Fibroblast of gingiva (primary cell): Measurements from ENCODE around the gene ANKRD55.
"Not testable (repeated sequence)": the region's sequence is repeated elsewhere in the genome, so short reads cannot be mapped to it uniquely, and the experiment has no call there.

Experiments
- DNase-seq: peaks from one replicate; pipeline ENCODE4 v3.0.0-alpha.2; 2011; ENCODE audit warnings: low read depth

ANKRD55 gene

GRCh38 chr5:56168066-56168478 is 65.1 kb downstream of the ANKRD55 start:
- peak; percentile 27 for DNase-seq

DNA sequence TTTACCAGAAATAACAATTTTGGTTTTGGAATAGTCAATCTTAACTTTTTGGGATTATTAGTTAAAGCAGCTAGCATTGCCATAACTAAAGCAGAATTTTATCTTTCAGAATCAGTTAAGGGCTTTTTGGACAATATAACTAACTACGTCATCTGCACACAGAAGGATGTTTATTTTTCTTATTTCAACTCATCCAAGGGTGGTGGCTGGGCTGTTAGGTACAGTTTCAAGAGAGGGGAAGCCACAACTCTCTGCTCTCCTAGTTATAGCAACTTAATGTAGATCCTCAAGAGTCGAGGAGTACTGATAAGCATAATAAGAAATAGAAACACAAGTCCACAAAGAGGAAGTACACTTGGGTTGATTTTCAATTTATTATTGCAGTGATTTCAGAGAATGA is 65.6 kb downstream of the ANKRD55 start:
- no peak for DNase-seq

DNA sequence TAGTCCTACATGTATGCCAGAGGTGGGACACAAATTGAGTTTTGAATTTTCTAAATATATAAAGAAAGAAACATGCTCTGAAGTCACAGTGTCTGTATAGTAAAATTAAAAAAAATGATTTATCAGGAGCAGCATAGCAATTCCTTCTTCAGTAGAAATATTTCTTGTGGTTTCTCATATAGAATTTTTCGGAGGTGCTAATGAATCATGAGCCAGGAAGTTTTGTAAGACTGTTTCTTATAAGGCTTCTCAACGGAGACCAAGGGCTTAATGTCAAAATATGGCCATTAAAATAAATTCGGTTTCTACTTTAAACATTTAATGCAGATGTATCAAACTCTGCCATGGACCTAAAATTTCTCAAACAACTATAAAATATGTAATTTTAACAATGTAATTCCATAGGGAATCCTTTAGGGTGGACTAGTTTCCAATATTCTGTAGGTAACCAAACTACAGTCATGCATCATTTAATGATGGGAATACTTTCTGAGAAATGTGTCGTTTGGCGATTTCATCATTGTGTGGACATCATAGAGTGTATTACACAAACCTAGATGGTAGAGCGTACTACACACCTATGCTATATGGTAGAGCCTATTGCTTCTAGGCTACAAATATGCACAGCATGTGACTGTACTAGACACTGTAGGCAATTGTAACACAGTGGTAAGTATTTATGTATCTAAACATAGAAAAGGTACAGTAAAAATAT is 66.3 kb downstream of the ANKRD55 start:
- no peak for DNase-seq

DNA sequence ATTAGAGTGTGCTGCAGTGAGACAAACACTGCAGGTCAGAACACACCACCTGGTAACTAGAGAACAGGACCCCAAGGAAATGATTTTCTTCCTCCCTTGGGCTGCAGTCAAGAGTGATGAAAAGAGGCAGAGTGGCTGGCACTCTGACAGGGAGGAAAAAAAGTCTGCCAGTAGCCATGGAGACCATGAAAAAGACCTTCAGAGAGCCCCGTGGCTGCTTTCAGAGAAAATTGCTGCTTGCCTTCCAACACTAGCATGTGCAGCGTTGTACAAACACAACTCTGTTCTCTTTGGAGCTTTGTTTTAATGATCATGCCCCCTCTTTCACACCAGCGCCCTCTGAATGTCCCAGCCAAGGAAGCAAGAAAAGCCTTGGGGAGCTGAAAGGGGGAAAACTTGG is 68.8 kb downstream of the ANKRD55 start:
- DNase-seq, result no peak

DNA sequence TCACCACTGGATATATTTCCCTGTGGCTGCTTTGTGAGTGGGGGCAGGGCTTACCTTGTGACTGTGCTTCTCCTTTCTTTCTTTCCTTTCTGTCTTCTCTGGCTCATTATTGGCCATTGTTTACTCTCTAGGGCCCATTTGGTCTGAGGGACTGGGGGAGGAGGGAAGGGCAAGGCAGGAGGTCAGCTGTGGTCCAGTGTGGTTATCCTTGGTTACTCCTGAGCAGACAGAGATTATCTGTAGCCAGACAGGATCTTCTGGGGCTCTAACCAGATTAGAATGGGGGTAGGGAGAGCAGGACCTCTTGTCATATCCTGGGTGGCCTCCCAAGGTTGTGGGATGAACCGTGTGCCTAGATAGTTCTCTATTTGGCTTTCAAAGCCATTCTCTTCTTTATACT is 71.2 kb downstream of the ANKRD55 start:
- DNase-seq, result no peak

DNA sequence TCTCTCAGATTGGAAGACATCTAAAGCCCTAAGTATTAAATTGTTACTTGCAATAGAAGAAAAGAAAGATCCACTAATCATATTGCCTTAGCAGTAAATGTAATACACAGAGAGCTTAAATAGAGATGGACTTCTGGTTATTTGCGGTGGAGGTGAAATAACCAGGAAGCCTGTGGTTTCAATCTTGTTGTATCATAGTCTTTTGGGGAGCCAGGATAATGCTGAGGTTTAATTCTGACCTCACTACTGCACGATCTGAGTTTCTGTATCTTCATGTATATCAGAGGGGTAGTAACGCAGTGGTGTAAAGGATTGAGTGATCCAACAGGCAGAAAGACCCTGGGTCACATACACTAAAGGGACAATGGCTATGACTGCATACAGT is 71.7 kb downstream of the ANKRD55 start:
- DNase-seq, result no peak

DNA sequence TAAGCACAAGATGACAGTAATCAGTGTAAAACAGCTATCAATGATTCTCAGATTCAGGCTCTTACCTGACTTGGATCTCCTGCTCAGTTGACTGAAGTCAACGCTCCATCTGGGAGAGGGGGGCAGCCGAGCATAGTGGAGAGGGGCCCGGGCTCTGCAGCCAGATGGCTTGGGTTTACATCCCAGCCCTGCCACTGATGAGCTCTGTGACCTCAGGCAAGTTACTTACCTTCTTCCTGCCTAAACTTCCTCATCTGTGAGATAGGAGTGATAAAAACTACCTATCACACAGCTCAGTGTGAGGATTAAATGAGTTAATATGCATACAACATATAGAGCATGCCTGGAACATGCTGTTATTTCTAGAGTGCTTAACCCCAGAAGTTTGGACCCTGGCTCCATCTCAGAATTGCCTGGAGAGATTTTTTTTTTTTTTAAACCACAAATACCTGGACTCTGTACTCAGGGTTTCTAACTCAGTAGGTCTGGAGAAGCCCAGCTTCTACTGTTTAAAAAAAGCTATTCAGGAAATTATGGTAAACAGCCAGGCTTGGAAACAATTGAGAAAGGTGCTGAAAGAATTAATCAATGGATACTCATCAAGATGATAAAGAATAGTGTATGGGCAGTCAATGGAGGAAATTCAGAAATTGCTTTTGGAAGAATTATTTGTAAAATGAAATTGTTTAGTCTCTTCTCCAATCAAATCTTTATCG is 72.2 kb downstream of the ANKRD55 start:
- DNase-seq, result no peak

DNA sequence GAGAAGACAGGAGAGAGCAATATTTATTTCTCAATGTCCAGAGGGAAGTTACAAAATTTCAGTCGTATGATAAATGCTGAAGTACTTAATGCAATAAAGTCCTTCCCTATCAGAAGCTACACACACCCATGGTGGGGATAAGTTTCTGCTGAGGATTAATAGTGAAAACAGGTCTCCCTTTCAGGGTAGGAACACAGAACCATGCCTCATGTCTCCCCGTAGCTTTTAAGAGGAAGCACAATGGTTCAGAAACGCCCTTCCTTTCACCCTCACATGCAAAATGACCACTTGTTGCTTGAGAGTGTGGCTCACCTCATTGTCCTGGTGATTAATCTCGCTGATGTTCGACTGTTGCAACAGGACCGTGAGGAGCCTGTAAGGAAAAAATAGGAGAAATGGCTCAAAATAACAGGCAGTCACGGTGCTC is 73.6 kb downstream of the ANKRD55 start:
- DNase-seq, result no peak

GRCh38 chr5:56158331-56158960 is 74.7 kb downstream of the ANKRD55 start:
- no peak for DNase-seq

DNA sequence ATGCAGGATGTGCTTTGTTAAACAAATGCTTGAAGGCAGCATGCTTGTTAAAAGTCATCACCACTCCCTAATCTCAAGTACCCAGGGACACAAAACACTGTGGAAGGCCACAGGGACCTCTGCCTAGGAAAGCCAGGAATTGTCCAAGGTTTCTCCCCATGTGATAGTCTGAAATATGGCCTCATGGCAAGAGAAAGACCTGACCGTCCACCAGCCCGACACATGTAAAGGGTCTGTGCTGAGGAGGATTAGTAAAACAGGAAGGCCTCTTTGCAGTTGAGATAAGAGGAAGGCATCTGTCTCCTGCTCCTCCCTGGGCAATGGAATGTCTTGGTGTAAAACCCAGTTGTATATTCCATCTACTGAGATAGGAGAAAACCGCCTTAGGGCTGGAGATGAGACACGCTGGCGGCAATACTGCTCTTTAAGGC is 75.9 kb downstream of the ANKRD55 start:
- not testable (repeated sequence) for DNase-seq

- DNase-seq, result not testable (repeated sequence)
Measured at GRCh38 chr5:56156585-56157190, 76.4 kb downstream of the ANKRD55 start.

DNA sequence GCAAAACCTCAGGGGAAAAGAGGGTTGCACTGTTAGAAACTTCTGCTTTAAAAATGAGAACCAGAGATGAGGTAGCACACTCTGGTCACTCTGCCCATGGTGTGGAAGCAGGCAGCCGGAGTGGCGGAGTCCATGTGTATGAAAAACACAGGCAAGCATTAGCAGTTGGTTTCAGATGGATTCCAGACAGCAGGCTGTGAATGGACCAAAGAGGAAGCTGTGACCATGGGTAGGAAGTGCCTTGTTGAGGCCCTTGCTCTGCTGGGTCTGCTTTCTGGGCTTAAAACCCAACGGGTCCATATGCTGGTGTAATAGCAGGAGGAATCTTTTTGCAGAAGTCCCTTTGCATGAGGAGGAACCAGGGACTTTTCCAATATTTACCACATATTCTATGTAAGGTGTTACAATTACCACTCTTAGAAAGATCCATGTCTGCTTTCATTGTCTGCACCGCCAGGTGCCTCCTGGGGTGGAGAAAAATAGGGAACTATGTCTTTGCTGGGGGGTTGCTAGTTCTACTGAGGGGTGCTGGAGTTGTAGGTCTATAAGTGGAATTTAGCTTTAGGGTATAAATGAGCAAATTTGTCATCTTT is 77.0 kb downstream of the ANKRD55 start:
- no peak for DNase-seq

DNA sequence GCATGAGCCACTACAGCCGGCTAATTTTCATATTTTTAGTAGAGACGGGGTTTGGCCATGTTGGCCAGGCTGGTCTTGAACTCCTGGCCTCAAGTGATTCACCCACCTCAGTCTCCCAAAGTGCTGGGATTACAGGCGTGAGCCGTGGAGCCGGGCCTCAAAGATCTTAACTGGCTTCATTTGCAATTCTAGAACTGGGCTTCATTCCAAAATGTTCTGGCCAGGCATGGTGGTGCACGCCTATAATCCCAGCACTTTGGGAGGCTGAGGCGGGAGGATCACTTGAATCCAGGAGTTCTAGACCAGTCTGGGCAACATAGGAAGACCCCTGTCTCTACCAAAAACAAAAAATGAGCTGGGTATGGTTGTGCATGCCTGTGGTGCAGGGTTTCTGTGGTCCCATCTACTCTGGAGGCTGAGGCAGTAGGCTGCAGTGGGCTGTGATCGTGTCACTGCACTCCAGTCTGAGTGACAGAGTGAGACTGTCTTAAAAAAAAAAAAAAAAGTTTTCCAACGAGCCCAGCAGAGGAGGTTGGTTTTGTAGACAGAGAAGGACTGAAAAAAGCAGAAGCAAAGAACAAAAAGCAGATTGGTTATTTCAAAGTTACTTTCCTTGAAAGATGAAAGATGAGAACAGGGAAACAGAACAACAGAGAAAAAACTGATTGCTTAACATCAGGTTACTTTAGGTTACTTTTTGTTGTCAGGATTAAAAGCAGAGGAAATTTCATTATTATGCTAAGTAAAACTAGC is 78.2 kb downstream of the ANKRD55 start:
- peak; percentile 34 for DNase-seq

DNA sequence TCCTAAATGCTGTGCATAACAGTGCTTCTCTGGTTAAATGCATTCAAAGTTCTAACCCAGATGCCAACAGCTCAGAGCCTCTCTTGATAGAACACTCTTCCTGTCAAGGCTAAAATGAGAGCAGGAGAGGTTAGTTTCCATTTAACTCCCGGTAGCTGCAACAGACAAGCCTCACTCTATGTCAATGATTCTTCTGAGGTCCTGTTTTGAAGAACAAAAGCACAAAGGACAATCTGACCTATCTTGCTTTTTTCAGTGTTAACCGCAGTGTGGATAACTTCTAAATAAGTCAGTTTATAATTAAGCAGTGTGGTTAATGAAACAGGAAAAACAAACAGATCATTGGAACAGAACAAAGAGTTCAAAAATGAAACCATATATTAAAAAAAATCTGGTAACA is 80.7 kb downstream of the ANKRD55 start:
- DNase-seq, result no peak

GRCh38 chr5:56150756-56151155 is 82.4 kb downstream of the ANKRD55 start:
- DNase-seq, result not testable (repeated sequence)

DNA sequence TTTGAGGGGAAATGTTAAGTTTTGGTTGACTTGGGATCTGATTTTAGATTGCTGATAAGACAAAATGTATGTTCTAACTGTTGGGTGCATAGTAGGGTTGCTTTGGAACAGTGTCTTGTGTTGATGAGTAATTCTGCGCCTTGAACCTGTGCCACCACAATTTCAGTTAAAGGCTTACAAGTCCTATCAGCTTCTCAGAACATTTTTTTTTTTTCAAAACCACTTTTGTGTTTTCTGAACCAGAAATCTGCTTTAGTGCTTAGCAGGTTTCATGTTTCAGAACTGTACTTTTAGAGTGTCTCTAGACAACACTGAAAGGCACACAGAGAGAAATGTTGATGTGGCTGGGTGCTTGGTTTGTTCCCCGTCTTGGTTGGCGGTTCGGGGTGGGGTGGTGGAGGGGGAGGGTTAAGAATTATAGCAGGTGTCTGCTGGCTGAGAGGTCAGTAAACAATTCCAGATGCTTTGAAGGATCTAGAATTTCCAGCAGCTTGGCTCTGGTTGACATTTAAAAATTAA is 84.6 kb downstream of the ANKRD55 start:
- no peak for DNase-seq

GRCh38 chr5:56147659-56148230 is 85.4 kb downstream of the ANKRD55 start:
- DNase-seq, result no peak

GRCh38 chr5:56147106-56147505 is 86.0 kb downstream of the ANKRD55 start:
- DNase-seq, result peak; percentile 56

DNA sequence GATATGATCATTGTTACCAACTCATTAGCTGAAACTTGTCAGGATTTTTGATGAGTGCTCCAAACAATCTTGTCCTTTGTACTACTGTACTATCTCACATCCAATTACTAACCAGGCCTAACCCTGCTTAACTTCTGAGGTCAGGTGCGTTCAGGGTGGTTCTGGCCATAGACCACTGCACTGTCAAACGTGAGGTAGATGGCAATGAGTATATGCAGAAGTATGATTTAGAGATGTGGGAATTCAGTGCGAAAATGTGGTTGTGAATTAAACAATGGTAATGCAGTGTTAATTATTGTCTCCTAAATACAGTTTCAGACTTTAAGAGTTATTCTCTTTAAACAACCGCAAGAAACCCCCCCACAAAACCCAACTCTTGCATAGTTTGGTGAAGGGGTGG is 86.5 kb downstream of the ANKRD55 start:
- DNase-seq, result no peak

DNA sequence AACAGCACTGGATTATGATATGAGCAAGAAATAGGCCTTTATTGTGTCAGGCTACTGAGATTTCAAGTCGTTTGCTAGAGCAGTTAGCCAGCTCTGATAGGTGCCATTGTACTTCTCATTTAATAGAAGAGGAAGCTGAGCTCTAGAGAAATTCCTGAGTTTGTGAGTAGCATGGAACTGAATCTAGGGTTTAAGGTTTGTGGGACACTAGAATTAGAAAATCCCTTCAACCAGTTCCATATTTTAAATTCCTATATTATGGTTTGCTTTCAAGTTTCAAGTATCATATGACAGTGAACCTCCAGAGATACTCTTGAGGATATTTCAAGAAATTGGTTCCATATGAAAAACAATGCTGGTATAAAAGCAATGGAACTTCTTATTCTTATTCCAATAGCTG is 87.6 kb downstream of the ANKRD55 start:
- DNase-seq, result peak; percentile 75

- no peak for DNase-seq
Measured at GRCh38 chr5:56145106-56145505, 88.0 kb downstream of the ANKRD55 start.
